Progenitor cell of endocrine pancreas (in vitro differentiated cells): Measurements from ENCODE around the gene LRGUK. TPM values are rescaled to one million over a fixed set of nuclear protein-coding genes. Genes with fewer than 3 reads are reported as not detected.

ENCODE experiments used
- DNase-seq: peaks from one replicate; pipeline ENCODE4 v3.0.0; 2021; ENCODE audit warnings: low spot score; ENCODE audit not compliant: unreplicated experiment
- H3K27ac Mint-ChIP-seq: 2 replicates; pipeline ENCODE4 v1.8.0; 2021; ENCODE audit warnings: mild to moderate bottlenecking, moderate library complexity, mixed read lengths
- H3K27me3 Mint-ChIP-seq: 2 replicates; pipeline ENCODE4 v1.8.0; 2021; ENCODE audit warnings: mixed read lengths
- H3K36me3 Mint-ChIP-seq: 2 replicates; pipeline ENCODE4 v1.8.0; 2022; ENCODE audit warnings: mixed read lengths; ENCODE audit not compliant: insufficient read depth
- H3K4me1 Mint-ChIP-seq: 2 replicates; pipeline ENCODE4 v1.8.0; 2021; ENCODE audit warnings: low read depth, mixed read lengths
- H3K4me3 Mint-ChIP-seq: 2 replicates; pipeline ENCODE4 v1.8.0; 2021; ENCODE audit warnings: low read depth, mild to moderate bottlenecking, moderate library complexity, mixed read lengths
- H3K9me3 Mint-ChIP-seq: 2 replicates; pipeline ENCODE4 v1.8.0; 2021; ENCODE audit warnings: low read depth, mixed read lengths
- CTCF ChIP-seq: fragments of 200-600 bp; sonication (generic); IDR thresholded peaks from one replicate; pipeline ENCODE4 v1.5.0; 2021; ENCODE audit warnings: antibody characterized with exemption, mild to moderate bottlenecking; ENCODE audit not compliant: unreplicated experiment
- total RNA-seq: library from RNA; stranded (reverse); gene quantifications from 2 replicates; pipeline ENCODE4 v1.2.1, GENCODE V29; 2021

LRGUK gene
- total RNA-seq, 1 donor from 2014 or later, result 2.6 TPM

GRCh38 chr7:134113655-134114054 lies 13.5 kb upstream of the LRGUK start:
- peaks cover 11% of the 10 kb centered on the region for H3K9me3 Mint-ChIP-seq
- H3K4me1 Mint-ChIP-seq, result no peaks in the 10 kb centered on the region
- no peak for DNase-seq
- TF ChIP-seq CTCF, result no peak
- no peaks in the 10 kb centered on the region for H3K27me3 Mint-ChIP-seq
- H3K36me3 Mint-ChIP-seq, result no peaks in the 10 kb centered on the region
- H3K27ac Mint-ChIP-seq, result no peak overlapping the region
- no peak overlapping the region for H3K4me3 Mint-ChIP-seq

- H3K9me3 Mint-ChIP-seq, result peaks cover 11% of the 10 kb centered on the region
- H3K4me1 Mint-ChIP-seq, result no peaks in the 10 kb centered on the region
- no peak for DNase-seq
- H3K27me3 Mint-ChIP-seq, result no peaks in the 10 kb centered on the region
- no peak overlapping the region for H3K27ac Mint-ChIP-seq
- H3K4me3 Mint-ChIP-seq, result no peak overlapping the region
- no peak for TF ChIP-seq CTCF
- H3K36me3 Mint-ChIP-seq, result no peaks in the 10 kb centered on the region
Measured at GRCh38 chr7:134114992-134115391, 12.1 kb upstream of the LRGUK start.

- Mint-ChIP-seq H3K36me3 (no peaks in the 10 kb centered on the region), H3K4me1 (no peaks in the 10 kb centered on the region), H3K27me3 (peaks cover 8% of the 10 kb centered on the region), H3K4me3 (no peak overlapping the region), H3K9me3 (no peaks in the 10 kb centered on the region), H3K27ac (no peak overlapping the region)
- no peak for TF ChIP-seq CTCF
- no peak for DNase-seq
Measured at GRCh38 chr7:134120405-134120804, 6.7 kb upstream of the LRGUK start.

GRCh38 chr7:134121632-134122139 lies 5.5 kb upstream of the LRGUK start:
- peaks cover 16% of the 10 kb centered on the region for H3K27me3 Mint-ChIP-seq
- H3K4me1 Mint-ChIP-seq, result peaks cover 2% of the 10 kb centered on the region
- H3K9me3 Mint-ChIP-seq, result no peaks in the 10 kb centered on the region
- DNase-seq, result no peak
- no peak for TF ChIP-seq CTCF
- no peak overlapping the region for H3K27ac Mint-ChIP-seq
- no peak overlapping the region for H3K4me3 Mint-ChIP-seq
- H3K36me3 Mint-ChIP-seq, result no peaks in the 10 kb centered on the region

GRCh38 chr7:134122980-134123379 lies 4.2 kb upstream of the LRGUK start:
- no peaks in the 10 kb centered on the region for H3K9me3 Mint-ChIP-seq
- no peaks in the 10 kb centered on the region for H3K36me3 Mint-ChIP-seq
- peaks cover 10% of the 10 kb centered on the region for H3K4me1 Mint-ChIP-seq
- no peak overlapping the region for H3K4me3 Mint-ChIP-seq
- DNase-seq, result no peak
- no peak for TF ChIP-seq CTCF
- peaks cover 22% of the 10 kb centered on the region for H3K27me3 Mint-ChIP-seq
- no peak overlapping the region for H3K27ac Mint-ChIP-seq
